Bronchial epithelial cell (primary cell): ENCODE results near the gene TLK2. TPM values are rescaled to one million over a fixed set of nuclear protein-coding genes. Genes with fewer than 3 reads are reported as not detected.

Source experiments
- DNase-seq: peaks from one replicate; pipeline ENCODE4 v3.0.0-alpha.2; 2010; ENCODE audit warnings: low read depth
- FAIRE-seq: peaks from 2 replicates; lab custom pipeline; 2011; peaks lifted over from hg19 to GRCh38; lab: Jason Lieb, UNC
- H3K27me3 ChIP-seq: 2 replicates; pipeline ENCODE4 v1.5.1; 2011; ENCODE audit warnings: low read length; ENCODE audit not compliant: control insufficient read depth, insufficient read depth
- H3K36me3 ChIP-seq: 2 replicates; pipeline ENCODE4 v1.5.1; 2011; ENCODE audit warnings: low read length; ENCODE audit not compliant: control insufficient read depth, insufficient read depth
- H3K4me3 ChIP-seq: 2 replicates; pipeline ENCODE4 v1.5.1; 2011; ENCODE audit warnings: mild to moderate bottlenecking, low read depth, low read length, control low read depth
- total RNA-seq: library from RNA; depleted of rRNA; stranded (reverse); fragments of >200 nt; gene quantifications from 2 replicates; pipeline ENCODE4 v1.2.1, GENCODE V29; 2014
- TF ChIP-seq, protein P1 (sequence below): IDR thresholded peaks from 2 replicates; pipeline ENCODE4 v1.5.1; 2011; ENCODE audit warnings: mild to moderate bottlenecking, moderate library complexity, low read length, control low read depth, inconsistent platforms; ENCODE audit not compliant: insufficient read depth, severe bottlenecking

TLK2 gene
- total RNA-seq, 1 donor from 2014 or later, result 37.4 TPM

DNA sequence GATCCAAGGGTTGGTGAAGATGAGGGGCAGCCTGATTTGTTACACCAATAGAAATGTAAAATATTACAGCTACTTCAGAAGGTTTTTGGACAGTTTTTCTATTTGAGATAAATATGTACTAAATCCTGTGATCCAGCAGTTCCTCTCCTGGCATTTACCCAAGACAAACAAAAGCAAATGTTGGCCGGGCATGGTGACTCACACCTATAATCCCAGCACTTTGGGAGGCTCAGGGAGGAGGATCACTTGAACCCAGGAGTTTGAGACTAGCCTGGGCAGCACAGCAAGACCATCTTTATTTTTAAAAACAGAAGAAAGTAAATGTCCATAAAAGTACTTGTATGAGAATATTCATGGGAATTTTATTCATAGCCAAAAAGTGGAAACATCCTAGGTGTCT is 84.0 kb downstream of the TLK2 start:
- Histone ChIP-seq H3K4me3 (no peak overlapping the region), H3K36me3 (no peaks in the 10 kb centered on the region), H3K27me3 (no peaks in the 10 kb centered on the region)
- no peak for FAIRE-seq
- peak; percentile 58 for DNase-seq
- TF ChIP-seq, protein P1, sequence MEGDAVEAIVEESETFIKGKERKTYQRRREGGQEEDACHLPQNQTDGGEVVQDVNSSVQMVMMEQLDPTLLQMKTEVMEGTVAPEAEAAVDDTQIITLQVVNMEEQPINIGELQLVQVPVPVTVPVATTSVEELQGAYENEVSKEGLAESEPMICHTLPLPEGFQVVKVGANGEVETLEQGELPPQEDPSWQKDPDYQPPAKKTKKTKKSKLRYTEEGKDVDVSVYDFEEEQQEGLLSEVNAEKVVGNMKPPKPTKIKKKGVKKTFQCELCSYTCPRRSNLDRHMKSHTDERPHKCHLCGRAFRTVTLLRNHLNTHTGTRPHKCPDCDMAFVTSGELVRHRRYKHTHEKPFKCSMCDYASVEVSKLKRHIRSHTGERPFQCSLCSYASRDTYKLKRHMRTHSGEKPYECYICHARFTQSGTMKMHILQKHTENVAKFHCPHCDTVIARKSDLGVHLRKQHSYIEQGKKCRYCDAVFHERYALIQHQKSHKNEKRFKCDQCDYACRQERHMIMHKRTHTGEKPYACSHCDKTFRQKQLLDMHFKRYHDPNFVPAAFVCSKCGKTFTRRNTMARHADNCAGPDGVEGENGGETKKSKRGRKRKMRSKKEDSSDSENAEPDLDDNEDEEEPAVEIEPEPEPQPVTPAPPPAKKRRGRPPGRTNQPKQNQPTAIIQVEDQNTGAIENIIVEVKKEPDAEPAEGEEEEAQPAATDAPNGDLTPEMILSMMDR, result no peak

DNA sequence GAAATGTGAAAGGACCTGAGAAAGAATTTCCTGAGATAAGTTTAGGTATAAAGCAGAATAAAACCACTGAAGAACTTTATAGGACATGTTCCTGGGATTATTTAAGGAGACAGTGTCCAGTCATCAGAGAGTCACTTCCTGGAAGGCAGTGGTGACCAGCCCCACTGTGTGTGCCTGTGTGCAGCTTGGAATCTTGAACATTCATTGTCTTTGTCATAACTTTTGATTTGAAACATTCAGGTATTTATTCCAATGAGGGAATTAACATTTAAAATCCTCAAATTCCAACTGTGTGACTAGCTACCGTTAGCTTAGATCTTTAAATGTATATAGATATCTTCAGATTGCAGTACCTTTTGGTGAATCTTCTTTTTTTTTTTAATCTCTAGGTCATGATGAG is 87.2 kb downstream of the TLK2 start:
- H3K36me3 ChIP-seq, result peaks cover 1% of the 10 kb centered on the region
- FAIRE-seq (no peak), DNase-seq (peak; percentile 89)
- no peaks in the 10 kb centered on the region for H3K27me3 ChIP-seq
- TF ChIP-seq, protein P1, result no peak
- no peak overlapping the region for H3K4me3 ChIP-seq

- DNase-seq (no peak), FAIRE-seq (no peak)
- Histone ChIP-seq H3K27me3 (no peaks in the 10 kb centered on the region), H3K36me3 (peaks cover 1% of the 10 kb centered on the region), H3K4me3 (no peak overlapping the region)
- TF ChIP-seq, protein P1, result no peak
These were observed 88.5 kb downstream of the TLK2 start for GRCh38 chr17:62566996-62567578.

GRCh38 chr17:62572488-62572887 is 93.9 kb downstream of the TLK2 start:
- no peak for DNase-seq
- Histone ChIP-seq H3K36me3 (peaks cover 6% of the 10 kb centered on the region), H3K4me3 (no peak overlapping the region), H3K27me3 (no peaks in the 10 kb centered on the region)
- TF ChIP-seq, protein P1, result no peak
- no peak for FAIRE-seq

GRCh38 chr17:62572888-62573401 is 94.3 kb downstream of the TLK2 start:
- FAIRE-seq, result no peak
- TF ChIP-seq, protein P1, result no peak
- DNase-seq, result no peak
- no peak overlapping the region for H3K4me3 ChIP-seq
- H3K27me3 ChIP-seq, result no peaks in the 10 kb centered on the region
- H3K36me3 ChIP-seq, result peaks cover 6% of the 10 kb centered on the region
